Cortex of kidney (tissue), 1 donor: ENCODE measurements around the gene MAPKAP1.
"Not testable (repeated sequence)": the region's sequence is repeated elsewhere in the genome, so short reads cannot be mapped to it uniquely, and the experiment has no call there.

Experiments
- DNase-seq: peaks from one replicate; lab custom pipeline; 2025; lab: John Stamatoyannopoulos, UW

MAPKAP1 gene

GRCh38 chr9:125603478-125604021 lies 103.5 kb downstream of the MAPKAP1 start:
- no peak for DNase-seq

GRCh38 chr9:125601961-125602360 lies 105.0 kb downstream of the MAPKAP1 start:
- no peak for DNase-seq

- no peak for DNase-seq
These were observed 106.8 kb downstream of the MAPKAP1 start for GRCh38 chr9:125600194-125600593.

GRCh38 chr9:125594223-125594610 lies 112.8 kb downstream of the MAPKAP1 start:
- no peak for DNase-seq

GRCh38 chr9:125593581-125594222 lies 113.3 kb downstream of the MAPKAP1 start:
- no peak for DNase-seq

GRCh38 chr9:125591888-125592287 lies 115.1 kb downstream of the MAPKAP1 start:
- DNase-seq = no peak

- no peak for DNase-seq
These were observed 115.8 kb downstream of the MAPKAP1 start for GRCh38 chr9:125591245-125591644.

GRCh38 chr9:125589287-125589686 lies 117.7 kb downstream of the MAPKAP1 start:
- no peak for DNase-seq

GRCh38 chr9:125587819-125588460 lies 119.1 kb downstream of the MAPKAP1 start:
- DNase-seq = no peak

GRCh38 chr9:125586172-125586511 lies 120.9 kb downstream of the MAPKAP1 start:
- no peak for DNase-seq

- DNase-seq = no peak
These were observed 121.4 kb downstream of the MAPKAP1 start for GRCh38 chr9:125585503-125586171.

GRCh38 chr9:125580701-125581286 lies 126.2 kb downstream of the MAPKAP1 start:
- DNase-seq = no peak

- DNase-seq = no peak
These were observed 127.7 kb downstream of the MAPKAP1 start for GRCh38 chr9:125579030-125579932.

- DNase-seq = no peak
These were observed 132.7 kb downstream of the MAPKAP1 start for GRCh38 chr9:125574126-125574877.

- not testable (repeated sequence) for DNase-seq
These were observed 134.5 kb downstream of the MAPKAP1 start for GRCh38 chr9:125572461-125572860.

- DNase-seq = not testable (repeated sequence)
These were observed 135.2 kb downstream of the MAPKAP1 start for GRCh38 chr9:125571824-125572223.

- DNase-seq = no peak
These were observed 136.8 kb downstream of the MAPKAP1 start for GRCh38 chr9:125570246-125570645.

- DNase-seq = no peak
These were observed 138.4 kb downstream of the MAPKAP1 start for GRCh38 chr9:125568621-125569020.

- DNase-seq = not testable (repeated sequence)
These were observed 141.0 kb downstream of the MAPKAP1 start for GRCh38 chr9:125566051-125566450.

- DNase-seq = no peak
These were observed 141.9 kb downstream of the MAPKAP1 start for GRCh38 chr9:125565126-125565525.

GRCh38 chr9:125564631-125565030 lies 142.4 kb downstream of the MAPKAP1 start:
- DNase-seq = no peak
